ENCODE results near the gene ADGRD1. TPM values are rescaled to one million over a fixed set of nuclear protein-coding genes. Genes with fewer than 3 reads are reported as not detected.

ADGRD1 gene
- total RNA-seq, 1 donor from 2014 or later, result 0.84 TPM

DNA sequence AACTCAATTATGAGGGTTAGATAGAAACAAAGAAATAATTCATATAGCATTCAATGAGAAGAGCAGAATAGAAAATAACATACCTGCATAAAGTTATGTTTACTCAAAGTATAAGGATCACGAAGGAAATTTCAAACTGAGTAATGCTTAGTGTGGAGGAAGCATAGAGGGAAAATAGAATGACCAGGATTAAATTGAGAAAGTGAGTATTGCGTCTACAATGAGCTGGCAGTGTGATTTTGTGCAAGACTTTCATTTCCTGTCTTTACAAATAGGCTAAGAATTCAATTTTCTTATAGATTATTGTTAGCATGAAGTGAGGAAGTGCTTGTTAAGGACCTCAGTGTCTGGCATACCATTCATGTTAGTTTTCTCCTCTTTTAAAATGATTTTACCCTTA lies 12.0 kb downstream of the ADGRD1 start:
- DNase-seq, result no peak
- Mint-ChIP-seq H3K4me1 (no peaks in the 10 kb centered on the region), H3K27me3 (no peaks in the 10 kb centered on the region), H3K9me3 (no peaks in the 10 kb centered on the region), H3K4me3 (no peak overlapping the region), H3K36me3 (ENCODE audit: low read depth) (no peaks in the 10 kb centered on the region), H3K27ac (no peak overlapping the region)
- intact Hi-C loops (cut with micrococcal nuclease), result no loop called here

DNA sequence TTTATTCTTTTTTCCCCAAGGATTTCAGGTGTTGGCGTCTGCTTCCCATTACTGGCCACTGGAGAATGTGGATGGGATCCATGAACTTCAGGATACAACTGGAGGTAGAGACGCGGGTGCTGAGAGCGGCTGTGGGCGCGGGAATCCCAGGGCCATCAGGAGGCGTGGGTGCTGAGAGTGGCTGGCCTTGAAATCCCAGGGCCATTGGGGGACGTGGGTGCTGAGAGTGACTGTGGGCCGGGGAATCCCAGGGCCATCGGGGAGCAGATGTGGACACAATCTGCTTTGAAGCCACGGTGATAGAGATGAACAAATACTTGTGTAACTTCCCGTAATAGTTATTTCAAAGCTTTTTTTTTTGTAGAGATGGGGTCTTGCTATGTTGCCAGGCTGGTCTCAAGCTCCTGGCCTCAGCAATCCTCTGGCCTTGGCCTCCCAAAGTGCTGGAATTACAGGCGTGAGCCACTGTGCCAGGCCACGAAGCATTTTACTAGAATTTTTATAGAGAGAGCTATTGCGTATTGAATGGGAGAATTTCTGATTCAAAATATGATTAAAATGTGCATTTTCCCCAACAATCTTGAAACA lies 12.8 kb downstream of the ADGRD1 start:
- no peak for DNase-seq
- intact Hi-C loops (cut with micrococcal nuclease), result no loop called here
- H3K27me3 Mint-ChIP-seq, result no peaks in the 10 kb centered on the region
- H3K36me3 Mint-ChIP-seq (ENCODE audit: low read depth), result no peaks in the 10 kb centered on the region
- H3K4me3 Mint-ChIP-seq, result no peak overlapping the region
- no peak overlapping the region for H3K27ac Mint-ChIP-seq
- no peaks in the 10 kb centered on the region for H3K9me3 Mint-ChIP-seq
- no peaks in the 10 kb centered on the region for H3K4me1 Mint-ChIP-seq

DNA sequence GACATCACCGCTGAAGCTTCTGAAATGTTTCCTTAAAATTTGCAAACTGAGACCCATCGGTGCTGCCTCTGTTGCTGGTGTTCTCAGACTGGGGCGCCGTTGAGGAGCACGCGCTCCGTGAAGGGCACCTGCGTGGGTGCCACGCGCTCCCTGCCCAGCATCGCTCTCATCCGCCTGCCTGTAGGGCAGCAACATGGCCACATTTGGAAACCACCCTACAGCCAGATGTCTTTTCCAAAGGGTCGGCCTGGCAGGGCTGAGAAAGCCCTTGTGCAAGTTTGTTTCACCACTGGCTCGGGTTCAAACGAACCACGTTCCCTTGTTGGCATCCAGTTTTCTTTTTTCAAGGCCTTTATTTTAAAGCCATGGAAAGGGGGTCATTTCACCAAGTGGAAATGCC lies 13.9 kb downstream of the ADGRD1 start:
- no peak overlapping the region for H3K27ac Mint-ChIP-seq
- DNase-seq, result no peak
- H3K4me3 Mint-ChIP-seq, result no peak overlapping the region
- H3K9me3 Mint-ChIP-seq, result no peaks in the 10 kb centered on the region
- intact Hi-C loops (cut with micrococcal nuclease), result no loop called here
- no peaks in the 10 kb centered on the region for H3K27me3 Mint-ChIP-seq
- no peaks in the 10 kb centered on the region for H3K4me1 Mint-ChIP-seq
- H3K36me3 Mint-ChIP-seq (ENCODE audit: low read depth), result no peaks in the 10 kb centered on the region

DNA sequence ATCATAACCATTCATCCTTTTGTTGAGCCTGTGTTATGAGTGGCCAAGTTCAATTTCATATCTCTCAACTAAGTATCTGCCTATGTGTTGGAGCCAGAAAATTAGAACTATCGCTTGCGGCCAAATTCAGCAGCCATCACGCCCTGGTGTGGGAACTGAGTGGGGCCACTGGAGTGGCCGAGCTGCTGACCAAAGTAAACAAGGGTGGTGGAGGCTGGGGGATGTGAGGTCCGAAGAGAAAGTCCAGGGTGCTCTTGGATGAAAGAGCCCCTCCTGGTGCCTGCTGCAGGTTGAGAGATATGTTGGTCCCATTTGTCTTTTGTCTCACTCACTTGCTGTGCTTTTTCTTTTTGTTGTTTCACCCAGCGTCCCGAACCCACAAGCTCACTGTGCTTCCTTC lies 14.9 kb downstream of the ADGRD1 start:
- Mint-ChIP-seq H3K27me3 (no peaks in the 10 kb centered on the region), H3K9me3 (no peaks in the 10 kb centered on the region), H3K36me3 (ENCODE audit: low read depth) (no peaks in the 10 kb centered on the region), H3K4me1 (no peaks in the 10 kb centered on the region), H3K4me3 (no peak overlapping the region), H3K27ac (no peak overlapping the region)
- no peak for DNase-seq
- intact Hi-C loops (cut with micrococcal nuclease), result no loop called here

DNA sequence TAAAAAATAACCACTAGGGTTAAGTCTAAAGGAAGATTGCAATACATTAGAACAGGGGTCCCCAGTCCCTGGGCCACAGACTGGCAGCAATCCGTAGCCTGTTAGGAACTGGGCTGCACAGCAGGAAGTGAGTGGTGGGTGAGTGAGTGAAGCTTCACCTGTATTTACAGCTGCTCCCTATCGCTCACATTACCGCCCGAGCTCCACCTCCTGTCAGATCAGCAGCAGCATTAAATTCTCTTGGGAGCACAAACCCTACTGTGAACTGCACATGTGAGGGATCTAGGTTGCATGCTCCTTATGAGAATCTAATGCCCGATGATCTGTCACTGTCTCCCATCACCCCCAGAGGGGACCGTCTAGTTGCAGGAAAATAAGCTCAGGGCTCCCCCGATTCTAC lies 15.5 kb downstream of the ADGRD1 start:
- Mint-ChIP-seq H3K36me3 (ENCODE audit: low read depth) (no peaks in the 10 kb centered on the region), H3K4me1 (no peaks in the 10 kb centered on the region), H3K27me3 (no peaks in the 10 kb centered on the region), H3K27ac (no peak overlapping the region), H3K4me3 (no peak overlapping the region), H3K9me3 (no peaks in the 10 kb centered on the region)
- intact Hi-C loops (cut with micrococcal nuclease), result no loop called here
- DNase-seq, result no peak

DNA sequence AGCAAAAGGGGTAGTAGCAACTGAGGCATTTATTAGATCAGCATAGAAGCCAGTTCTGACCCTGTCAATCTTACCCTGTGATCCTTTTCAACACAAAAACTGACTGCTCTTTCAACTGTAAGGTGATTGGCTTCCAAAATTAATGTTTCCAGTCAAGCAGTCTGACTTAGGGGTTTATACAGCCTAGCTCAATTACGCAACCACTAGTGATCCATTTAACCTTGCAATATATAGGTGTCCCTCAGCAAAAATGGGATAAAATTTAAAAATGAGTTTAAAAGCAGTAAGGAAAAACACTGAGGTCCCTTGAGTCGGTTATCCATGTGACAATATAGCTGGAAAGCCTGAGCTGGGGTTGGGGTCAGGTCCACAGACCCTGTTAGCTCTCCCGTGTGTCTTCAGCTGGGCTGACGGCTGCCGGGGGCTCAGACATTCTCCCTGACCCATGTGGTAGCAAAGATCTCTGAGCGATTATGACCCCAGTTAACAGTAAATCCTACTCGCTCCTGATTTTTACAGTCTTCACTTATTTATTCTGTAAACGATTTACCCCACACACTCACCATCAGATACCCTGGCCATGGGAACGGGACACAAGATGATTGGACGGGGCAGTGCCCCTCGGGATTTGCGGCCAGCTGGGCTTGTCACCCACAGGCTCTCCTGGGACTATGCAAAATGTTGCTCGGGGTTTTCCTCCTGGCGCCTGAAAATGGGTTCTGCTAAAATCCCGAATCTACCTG lies 16.6 kb downstream of the ADGRD1 start:
- no peak overlapping the region for H3K4me3 Mint-ChIP-seq
- no peak for DNase-seq
- no peaks in the 10 kb centered on the region for H3K4me1 Mint-ChIP-seq
- intact Hi-C loops (cut with micrococcal nuclease), result no loop called here
- H3K9me3 Mint-ChIP-seq, result no peaks in the 10 kb centered on the region
- no peaks in the 10 kb centered on the region for H3K36me3 Mint-ChIP-seq (ENCODE audit: low read depth)
- no peaks in the 10 kb centered on the region for H3K27me3 Mint-ChIP-seq
- H3K27ac Mint-ChIP-seq, result no peak overlapping the region

DNA sequence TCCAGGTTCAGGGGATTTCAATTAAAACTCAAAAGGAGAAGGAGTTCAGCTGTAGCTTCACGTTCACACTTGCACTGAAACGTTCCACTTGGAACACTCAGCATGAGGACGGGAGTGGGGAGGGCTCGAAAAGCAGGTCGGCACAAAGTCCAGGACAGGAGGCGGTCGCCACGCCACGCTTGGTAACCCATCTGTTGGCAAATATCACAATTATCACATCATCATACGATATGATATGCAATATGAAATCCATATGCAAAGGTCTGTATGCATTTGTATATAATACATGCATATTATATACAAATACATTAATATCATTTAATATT lies 17.2 kb downstream of the ADGRD1 start:
- Mint-ChIP-seq H3K36me3 (ENCODE audit: low read depth) (no peaks in the 10 kb centered on the region), H3K27me3 (no peaks in the 10 kb centered on the region), H3K9me3 (no peaks in the 10 kb centered on the region), H3K27ac (no peak overlapping the region), H3K4me1 (no peaks in the 10 kb centered on the region), H3K4me3 (no peak overlapping the region)
- DNase-seq, result no peak
- intact Hi-C loops (cut with micrococcal nuclease), result no loop called here

DNA sequence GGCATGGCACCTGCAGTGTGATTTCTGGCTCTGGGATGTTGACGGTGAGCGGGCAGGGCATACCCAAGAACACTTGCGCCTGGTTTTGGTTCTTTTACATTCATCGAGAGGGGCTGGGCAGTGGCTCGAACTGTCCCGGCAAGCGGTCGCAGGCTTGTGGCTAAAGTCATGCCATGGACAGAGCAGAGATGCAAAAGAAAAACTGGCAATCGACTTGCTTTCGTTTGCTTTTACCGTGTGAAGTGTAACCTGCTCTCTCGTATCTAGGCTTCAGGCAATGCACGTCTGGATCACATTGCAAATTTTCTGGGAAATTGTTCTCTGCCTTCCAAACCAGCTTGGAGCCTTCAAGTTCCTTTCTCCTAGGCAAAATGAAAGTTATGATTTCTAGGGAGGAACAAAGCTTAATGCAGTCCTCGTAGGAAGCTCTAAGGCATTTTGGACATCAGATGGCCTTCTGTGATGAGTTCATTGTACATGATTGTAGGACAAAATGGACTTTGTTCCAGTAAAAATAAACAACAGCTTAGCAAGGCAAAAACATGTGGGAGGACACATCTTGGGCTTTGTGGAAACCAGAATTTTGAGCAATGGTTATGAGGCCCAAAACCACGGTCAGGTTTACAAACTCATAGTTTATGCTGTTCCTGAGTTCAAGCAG lies 18.3 kb downstream of the ADGRD1 start:
- Mint-ChIP-seq H3K4me3 (no peak overlapping the region), H3K36me3 (ENCODE audit: low read depth) (no peaks in the 10 kb centered on the region), H3K4me1 (no peaks in the 10 kb centered on the region), H3K27me3 (no peaks in the 10 kb centered on the region), H3K27ac (no peak overlapping the region), H3K9me3 (no peaks in the 10 kb centered on the region)
- intact Hi-C loops (cut with micrococcal nuclease), result no loop called here
- no peak for DNase-seq

DNA sequence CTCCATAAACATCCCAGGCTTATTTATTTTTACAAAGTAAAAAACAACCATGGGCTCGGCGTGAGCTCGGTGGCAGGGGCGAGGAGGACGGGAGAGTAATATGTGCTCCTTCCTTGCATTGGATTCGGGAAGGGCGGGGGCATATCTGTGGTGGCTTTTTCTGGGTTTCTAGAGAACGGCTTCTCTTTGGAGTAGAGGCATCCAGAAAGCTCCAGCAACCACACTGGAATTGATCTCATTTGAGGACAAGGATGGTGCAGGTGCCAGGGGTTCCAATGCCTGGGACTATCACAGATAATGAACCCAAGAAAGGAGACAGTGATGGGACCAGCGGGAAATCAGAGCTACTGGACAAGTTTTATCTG lies 18.9 kb downstream of the ADGRD1 start:
- Mint-ChIP-seq H3K36me3 (ENCODE audit: low read depth) (no peaks in the 10 kb centered on the region), H3K27ac (no peak overlapping the region), H3K4me3 (no peak overlapping the region), H3K27me3 (no peaks in the 10 kb centered on the region), H3K4me1 (no peaks in the 10 kb centered on the region), H3K9me3 (no peaks in the 10 kb centered on the region)
- intact Hi-C loops (cut with micrococcal nuclease), result no loop called here
- DNase-seq, result no peak

DNA sequence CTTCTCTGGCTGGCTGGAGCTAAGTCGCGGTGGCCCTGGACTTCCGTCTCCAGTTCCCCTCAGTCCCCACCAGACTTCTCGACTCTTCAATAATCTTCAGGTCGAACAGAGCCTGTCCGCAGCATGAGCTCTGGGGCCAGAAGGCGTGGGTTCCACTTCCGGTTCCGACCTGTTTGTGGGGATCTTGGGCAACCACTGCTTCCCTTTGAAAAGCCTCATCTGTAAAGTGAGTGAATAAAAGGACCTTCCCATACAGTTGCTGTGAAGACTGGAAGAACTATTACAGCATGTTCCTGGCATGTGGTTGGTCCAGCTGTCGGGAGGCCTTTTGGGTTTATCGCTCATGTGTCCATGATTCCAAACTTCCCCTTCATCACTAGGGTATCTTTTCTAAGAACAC lies 19.4 kb downstream of the ADGRD1 start:
- Mint-ChIP-seq H3K9me3 (no peaks in the 10 kb centered on the region), H3K4me1 (no peaks in the 10 kb centered on the region), H3K27me3 (no peaks in the 10 kb centered on the region), H3K36me3 (ENCODE audit: low read depth) (no peaks in the 10 kb centered on the region), H3K27ac (no peak overlapping the region), H3K4me3 (no peak overlapping the region)
- intact Hi-C loops (cut with micrococcal nuclease), result no loop called here
- DNase-seq, result no peak

DNA sequence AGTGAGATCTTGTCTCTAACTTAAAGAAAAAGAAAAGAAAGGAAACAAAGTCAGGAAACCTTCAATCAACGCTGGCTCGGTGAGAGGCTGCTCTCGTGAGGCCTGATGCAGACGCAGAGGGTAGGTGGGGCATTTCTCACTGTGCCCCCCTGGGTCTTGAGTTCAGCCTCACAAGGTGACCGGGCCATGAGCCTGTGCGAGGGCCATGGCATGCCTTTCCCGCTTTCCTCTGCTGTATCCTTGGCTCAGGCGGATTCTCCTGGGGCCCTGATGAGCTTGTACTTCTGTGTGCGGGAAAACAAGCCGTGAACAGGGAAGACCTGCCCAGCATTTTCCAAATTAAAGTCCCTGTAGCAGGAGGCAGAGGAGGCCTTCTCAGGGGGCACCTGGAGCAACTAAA lies 20.2 kb downstream of the ADGRD1 start:
- intact Hi-C loops (cut with micrococcal nuclease), result no loop called here
- H3K27me3 Mint-ChIP-seq, result no peaks in the 10 kb centered on the region
- H3K4me1 Mint-ChIP-seq, result no peaks in the 10 kb centered on the region
- H3K9me3 Mint-ChIP-seq, result no peaks in the 10 kb centered on the region
- no peak overlapping the region for H3K4me3 Mint-ChIP-seq
- H3K36me3 Mint-ChIP-seq (ENCODE audit: low read depth), result no peaks in the 10 kb centered on the region
- DNase-seq, result no peak
- H3K27ac Mint-ChIP-seq, result no peak overlapping the region

DNA sequence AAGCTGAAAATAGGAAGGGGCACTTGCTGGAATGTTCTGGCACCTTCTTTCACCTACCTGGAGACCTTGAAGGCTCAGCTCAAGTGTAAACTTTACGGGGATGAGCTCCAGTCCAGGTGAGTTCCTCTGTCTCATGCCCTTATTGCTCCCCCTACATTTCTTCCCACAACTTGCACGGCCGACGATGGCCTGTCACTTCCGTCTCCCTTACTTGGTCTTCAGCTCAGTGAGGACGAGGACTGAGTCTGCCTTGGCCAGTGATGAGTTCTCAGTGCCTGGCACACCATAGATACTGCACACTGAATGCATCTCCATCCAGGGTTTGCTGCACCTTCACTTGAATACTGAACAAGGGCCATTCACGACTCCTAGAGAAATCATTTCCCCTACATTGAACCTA lies 21.4 kb downstream of the ADGRD1 start:
- Mint-ChIP-seq H3K36me3 (ENCODE audit: low read depth) (no peaks in the 10 kb centered on the region), H3K4me3 (no peak overlapping the region), H3K4me1 (no peaks in the 10 kb centered on the region), H3K9me3 (no peaks in the 10 kb centered on the region), H3K27ac (no peak overlapping the region), H3K27me3 (no peaks in the 10 kb centered on the region)
- no peak for DNase-seq
- intact Hi-C loops (cut with micrococcal nuclease), result no loop called here

DNA sequence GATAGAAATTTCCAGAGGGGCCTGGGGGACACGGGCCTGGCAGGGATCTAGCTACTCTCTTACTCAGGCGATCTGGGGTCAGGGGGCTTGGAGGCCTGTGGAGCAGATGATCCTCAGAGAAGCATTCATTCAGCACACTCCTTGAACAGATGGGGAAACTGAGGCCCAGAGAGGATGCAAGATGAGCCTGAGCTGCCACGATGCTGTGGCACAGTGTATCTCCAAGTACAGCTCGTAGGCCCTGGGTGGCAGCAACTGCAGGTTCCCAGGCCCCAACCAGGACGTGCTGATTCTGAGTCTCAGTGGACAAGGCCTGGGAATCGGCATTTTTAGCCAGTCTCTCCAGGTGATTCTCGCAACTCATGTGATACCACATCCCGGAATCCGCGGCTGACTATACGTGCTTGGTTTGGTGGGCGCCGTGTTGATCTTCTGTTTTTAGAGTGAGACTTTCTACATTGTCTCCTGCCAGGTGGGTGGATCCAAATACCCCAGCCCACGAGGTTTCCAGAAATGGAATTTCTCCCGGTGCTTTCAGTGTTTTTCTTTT lies 22.5 kb downstream of the ADGRD1 start:
- Mint-ChIP-seq H3K36me3 (ENCODE audit: low read depth) (no peaks in the 10 kb centered on the region), H3K4me1 (no peaks in the 10 kb centered on the region), H3K27me3 (peaks cover 4% of the 10 kb centered on the region), H3K27ac (no peak overlapping the region), H3K4me3 (no peak overlapping the region), H3K9me3 (no peaks in the 10 kb centered on the region)
- intact Hi-C loops (cut with micrococcal nuclease), result no loop called here
- DNase-seq, result no peak

DNA sequence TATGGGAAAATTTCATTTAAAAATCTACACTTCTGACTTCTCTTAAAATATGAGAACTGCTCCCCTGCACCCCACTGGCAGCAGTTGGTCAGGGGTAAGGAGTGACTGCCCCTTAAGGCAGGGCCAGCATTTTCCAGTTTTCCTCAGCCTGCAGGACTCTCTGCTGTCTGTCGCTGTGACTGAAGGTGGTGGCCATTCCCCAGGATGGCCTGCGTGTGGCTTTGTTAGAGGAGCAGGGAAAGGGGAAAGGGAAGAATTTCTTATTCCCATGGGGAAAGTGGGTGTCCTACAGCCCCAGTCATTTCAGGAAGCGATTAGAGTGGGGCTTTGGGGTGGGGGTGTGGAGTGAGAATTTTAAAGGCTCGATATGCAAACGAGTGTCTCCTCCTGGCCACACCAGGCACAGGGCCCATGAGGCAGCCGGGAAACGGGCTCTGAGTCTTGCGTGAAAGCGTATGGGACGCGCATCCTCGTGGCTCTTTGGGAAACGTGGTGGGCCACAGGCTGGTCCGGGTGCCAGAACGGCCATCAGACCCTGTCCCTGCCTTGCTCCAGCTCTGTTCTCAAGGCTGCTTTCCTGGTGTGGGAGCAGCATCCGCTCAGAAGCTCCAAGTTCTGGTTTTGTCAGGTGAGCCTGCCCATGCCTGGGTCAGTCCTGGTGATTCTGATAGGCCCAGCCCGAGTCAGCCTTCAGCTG lies 23.5 kb downstream of the ADGRD1 start:
- no peaks in the 10 kb centered on the region for H3K4me1 Mint-ChIP-seq
- no peak overlapping the region for H3K4me3 Mint-ChIP-seq
- intact Hi-C loops (cut with micrococcal nuclease), result no loop called here

More for the DNA sequence above, 23.5 kb downstream of the ADGRD1 start:
- Mint-ChIP-seq H3K9me3 (no peaks in the 10 kb centered on the region), H3K27ac (no peak overlapping the region), H3K36me3 (ENCODE audit: low read depth) (no peaks in the 10 kb centered on the region), H3K27me3 (peaks cover 5% of the 10 kb centered on the region)
- no peak for DNase-seq

Measured in activated CD4-positive, alpha-beta T cell treated with anti-CD3 and anti-CD28 coated beads, Interleukin-2, amount 10 ng/mL, durations not matched to agents 24 days and 14 days (primary cell).